GM18868 (cell line): ENCODE data around the gene HINT3.
"Not testable (repeated sequence)": the region's sequence is repeated elsewhere in the genome, so short reads cannot be mapped to it uniquely, and the experiment has no call there.

ENCODE experiments used
- ATAC-seq: cut with Tn5 transposase; IDR thresholded peaks from one replicate; pipeline ENCODE4 v1.9.1; 2021; ENCODE audit warnings: mild to moderate bottlenecking, moderate library complexity; ENCODE audit not compliant: unreplicated experiment

Gene HINT3

DNA sequence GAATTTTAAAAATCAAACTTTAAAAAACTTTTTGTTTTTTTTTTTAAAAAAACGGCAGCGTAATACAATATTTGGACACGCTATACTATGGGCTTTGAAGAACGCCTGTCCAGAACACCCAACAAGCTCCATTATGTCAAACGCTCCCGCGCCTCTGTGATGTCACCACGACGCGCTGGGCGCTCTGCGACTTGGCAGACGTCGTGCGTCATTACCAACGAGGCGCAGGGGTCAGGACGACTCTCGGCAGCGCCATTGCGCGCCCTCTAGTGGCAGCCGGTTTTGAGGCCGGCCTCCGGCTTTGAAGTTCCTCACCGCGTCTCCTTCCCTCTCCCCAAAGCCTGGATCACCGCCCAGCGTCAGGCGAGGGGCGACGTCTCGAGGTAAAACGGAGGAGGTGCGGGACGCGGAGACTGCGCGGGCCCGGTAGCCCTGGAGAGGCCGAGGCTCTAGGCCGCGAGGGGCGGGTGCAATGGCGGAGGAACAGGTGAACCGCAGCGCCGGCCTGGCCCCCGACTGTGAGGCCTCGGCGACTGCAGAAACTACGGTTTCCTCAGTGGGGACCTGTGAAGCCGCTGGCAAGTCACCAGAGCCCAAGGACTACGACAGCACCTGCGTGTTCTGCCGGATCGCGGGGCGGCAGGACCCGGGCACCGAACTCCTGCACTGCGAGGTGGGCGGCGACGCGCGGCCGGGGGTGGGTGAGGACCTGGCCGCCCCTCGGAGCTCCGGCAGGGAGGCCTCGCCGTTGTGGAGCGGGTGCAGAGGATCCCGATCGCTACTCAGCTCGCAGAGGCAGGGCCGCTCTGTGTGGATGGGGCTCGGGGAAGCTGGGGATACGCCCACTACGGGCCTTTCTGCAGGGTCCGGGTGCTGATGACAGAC, at the start of gene HINT3:
Gene HINT3, plus strand, starts transcription at position 265 of the 885 bp plus-strand sequence. Its CDS starts 208 bp downstream, at position 473.
- peak; percentile 89 for ATAC-seq

DNA sequence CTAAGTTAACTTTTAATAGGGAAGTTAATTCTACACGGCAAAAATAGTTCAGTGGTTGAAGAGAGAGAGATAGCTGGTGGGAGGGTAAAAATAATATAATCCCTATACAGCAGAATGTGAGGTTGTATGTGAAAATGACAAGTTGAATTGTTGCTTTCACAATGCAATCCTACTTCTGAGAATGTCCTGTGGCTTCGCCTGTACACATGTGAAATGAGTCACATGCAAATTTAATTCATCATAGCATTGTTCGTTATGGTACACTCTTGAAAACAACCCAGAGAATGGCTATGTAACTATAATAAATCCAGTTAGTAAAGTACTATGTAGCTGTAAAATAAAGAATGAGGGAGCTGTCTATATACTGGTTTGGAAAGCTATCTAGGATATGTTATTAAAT, 46.0 kb upstream of the HINT3 start:
- peak; percentile 99 for ATAC-seq

- not testable (repeated sequence) for ATAC-seq
These were observed 45.5 kb upstream of the HINT3 start for GRCh38 chr6:125911051-125911451.

- not testable (repeated sequence) for ATAC-seq
These were observed 44.1 kb upstream of the HINT3 start for GRCh38 chr6:125912430-125912829.

DNA sequence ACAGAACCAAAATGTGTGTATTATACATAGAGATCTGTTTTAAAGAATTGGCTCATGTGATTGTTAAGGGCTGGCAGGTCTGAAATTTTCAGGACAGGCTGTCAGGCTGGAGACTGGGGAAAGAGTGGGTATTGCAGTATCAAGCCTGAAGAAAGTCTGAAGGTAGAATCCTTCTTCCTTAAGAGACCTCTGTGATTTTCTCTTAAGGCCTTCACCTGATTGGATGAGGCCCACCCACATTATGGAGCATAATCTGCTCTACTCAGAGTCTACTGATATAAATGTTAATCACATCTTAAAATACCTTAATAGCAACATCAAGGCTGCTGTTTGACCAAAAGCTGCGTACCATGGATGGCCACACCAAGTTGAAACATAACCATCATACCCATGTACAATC, 43.4 kb upstream of the HINT3 start:
- no peak for ATAC-seq

- ATAC-seq: no peak
These were observed 42.7 kb upstream of the HINT3 start for GRCh38 chr6:125913864-125914351.

GRCh38 chr6:125918230-125918629, 38.3 kb upstream of the HINT3 start:
- ATAC-seq: no peak

DNA sequence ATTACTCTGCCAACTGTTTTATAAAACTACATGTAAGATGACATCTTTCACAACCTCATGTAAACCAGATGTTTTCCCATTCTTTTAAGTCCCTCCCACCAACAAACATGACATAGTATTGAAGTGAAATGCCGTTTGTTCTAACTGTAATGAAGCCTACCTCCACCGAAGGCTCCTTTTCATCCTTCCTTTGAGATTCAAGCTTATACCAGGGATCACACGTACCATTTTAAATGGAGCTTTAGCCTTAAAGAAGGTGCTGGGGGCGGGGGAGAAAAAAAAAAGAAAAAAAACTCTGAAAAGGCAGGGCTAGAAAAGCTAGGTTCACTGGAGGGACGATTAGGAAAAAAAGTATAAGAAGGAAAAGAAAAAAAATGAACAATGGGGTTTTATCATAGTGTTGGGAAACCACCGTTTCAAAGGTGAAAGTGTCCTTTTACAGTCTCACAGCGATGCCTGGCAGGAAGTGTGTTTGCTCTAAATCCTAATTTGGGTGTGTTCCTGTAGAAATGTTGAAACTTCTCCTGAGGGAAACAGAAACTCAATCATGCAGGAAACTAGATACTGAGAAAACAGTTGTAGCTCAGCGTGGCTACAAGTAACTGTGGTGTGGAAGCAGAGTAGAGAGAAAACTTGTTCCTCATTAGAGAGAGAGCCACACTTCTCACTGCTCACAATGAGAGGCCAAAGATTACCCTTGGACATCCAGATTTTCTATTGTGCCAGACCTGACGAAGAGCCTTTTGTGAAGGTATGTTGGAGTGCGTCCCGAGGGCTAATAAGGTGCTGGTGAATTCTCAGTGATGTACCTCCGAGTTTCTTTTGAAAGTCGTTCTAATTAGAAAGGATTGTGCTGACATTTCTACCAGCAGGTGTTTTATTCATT, 37.6 kb upstream of the HINT3 start:
- peak; percentile 97 for ATAC-seq

- no peak for ATAC-seq
These were observed 37.0 kb upstream of the HINT3 start for GRCh38 chr6:125919618-125920017.

GRCh38 chr6:125922322-125922860, 34.2 kb upstream of the HINT3 start:
- no peak for ATAC-seq

GRCh38 chr6:125923366-125923877, 33.1 kb upstream of the HINT3 start:
- ATAC-seq: no peak

GRCh38 chr6:125924169-125924568, 32.4 kb upstream of the HINT3 start:
- no peak for ATAC-seq

DNA sequence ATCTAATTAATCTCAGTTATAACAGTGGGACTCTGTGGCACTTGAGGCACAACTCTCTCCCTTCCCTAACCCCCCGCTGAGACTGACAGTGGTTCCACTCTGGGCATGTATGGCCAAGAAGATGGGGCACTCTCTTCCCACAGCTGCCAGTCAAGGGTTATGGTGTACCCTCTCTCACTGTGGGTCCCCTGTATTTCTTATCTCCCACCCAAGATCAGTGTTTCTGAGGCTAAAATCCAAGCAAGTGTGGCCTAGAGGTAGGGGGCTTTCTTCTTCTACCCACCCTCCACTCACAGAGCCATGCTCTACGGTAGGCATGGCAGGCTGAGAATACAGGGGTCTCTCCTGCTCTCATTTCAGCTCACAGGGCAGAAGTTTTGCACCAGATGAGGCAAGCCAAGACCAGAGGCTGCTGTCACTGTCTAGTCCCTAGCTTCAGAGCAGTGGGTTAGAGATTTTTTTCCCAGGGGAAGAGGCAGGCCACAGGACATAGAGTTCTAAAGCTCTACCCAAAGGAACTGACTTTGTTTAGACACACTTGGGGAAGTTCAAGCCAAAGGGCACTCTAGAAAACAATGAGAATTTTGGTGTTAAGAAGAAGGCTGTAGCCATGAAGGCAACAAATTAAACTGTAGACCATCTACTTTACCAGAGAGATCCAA, 31.7 kb upstream of the HINT3 start:
- ATAC-seq: no peak

GRCh38 chr6:125926711-125927110, 29.9 kb upstream of the HINT3 start:
- no peak for ATAC-seq

GRCh38 chr6:125927761-125928160, 28.8 kb upstream of the HINT3 start:
- no peak for ATAC-seq

- ATAC-seq: no peak
These were observed 25.7 kb upstream of the HINT3 start for GRCh38 chr6:125930765-125931418.

DNA sequence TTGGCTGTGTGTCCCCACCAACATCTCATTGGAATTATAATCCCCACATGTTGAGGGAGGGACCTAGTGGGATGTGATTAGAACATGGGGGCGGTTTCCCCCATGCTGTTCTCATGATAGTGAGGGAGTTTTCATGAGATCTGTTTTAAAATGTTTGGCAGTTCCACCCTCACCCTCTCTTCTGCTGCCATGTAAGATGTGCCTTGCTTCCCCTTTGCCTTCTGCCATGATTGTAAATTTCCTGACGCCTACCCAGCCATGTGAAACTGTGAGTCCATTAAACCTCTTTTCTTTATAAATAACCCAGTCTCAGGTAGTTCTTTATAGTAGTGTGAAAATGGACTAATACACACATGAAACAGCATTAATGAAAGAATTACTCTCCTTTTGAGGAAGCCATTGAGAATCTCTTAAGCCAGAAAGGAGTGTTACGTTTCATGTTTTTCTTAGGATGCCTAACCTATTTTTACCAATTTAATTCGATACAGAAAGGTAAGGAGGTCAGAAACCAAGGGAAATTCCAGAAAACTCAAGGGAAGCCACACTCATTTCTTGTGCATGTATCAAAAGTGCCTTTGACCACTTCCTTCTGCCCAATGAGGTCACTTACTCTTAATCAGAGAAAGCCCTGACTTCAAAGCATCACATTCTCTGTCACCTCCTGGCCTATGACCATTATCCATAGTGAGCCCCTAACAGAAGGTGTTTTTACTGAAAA, 24.7 kb upstream of the HINT3 start:
- ATAC-seq: peak; percentile 94

DNA sequence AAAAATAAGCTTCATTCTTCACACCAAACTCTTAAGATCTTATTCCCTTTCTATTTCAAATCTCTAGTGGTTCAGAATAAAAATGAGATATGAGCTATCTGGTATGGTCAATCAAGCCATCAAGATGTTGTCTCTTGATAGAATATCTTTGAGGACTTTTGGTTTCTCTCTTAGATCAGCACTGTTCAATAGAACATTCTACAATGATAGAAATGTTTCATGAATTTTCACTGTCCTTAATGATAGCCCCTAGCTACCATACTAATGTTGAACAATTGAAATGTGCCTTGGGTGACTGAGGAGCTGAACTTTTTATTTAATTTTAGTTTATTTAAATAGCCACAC, 24.1 kb upstream of the HINT3 start:
- peak; percentile 26 for ATAC-seq

- ATAC-seq: not testable (repeated sequence)
These were observed 21.1 kb upstream of the HINT3 start for GRCh38 chr6:125935520-125935919.
